IPS-18c (cell line): ENCODE results near the gene UGT1A4.

Source experiments
- H3K4me3 ChIP-seq: 2 replicates; pipeline ENCODE4 v1.7.0; 2013; ENCODE audit warnings: low read depth, mild to moderate bottlenecking, low read length, moderate library complexity; ENCODE audit not compliant: insufficient read depth
- H3K9me3 ChIP-seq: one replicate; pipeline ENCODE4 v1.6.1; 2013; ENCODE audit warnings: mild to moderate bottlenecking, low read length, moderate library complexity; ENCODE audit not compliant: control insufficient read depth, insufficient read depth

UGT1A4 gene

GRCh38 chr2:233761040-233761769, 42.7 kb downstream of the UGT1A4 start:
- Histone ChIP-seq H3K9me3 (no peaks in the 10 kb centered on the region), H3K4me3 (no peak overlapping the region)

GRCh38 chr2:233764264-233764663, 45.7 kb downstream of the UGT1A4 start:
- Histone ChIP-seq H3K4me3 (no peak overlapping the region), H3K9me3 (no peaks in the 10 kb centered on the region)

- Histone ChIP-seq H3K9me3 (no peaks in the 10 kb centered on the region), H3K4me3 (no peak overlapping the region)
Measured at GRCh38 chr2:233764761-233765160, 46.2 kb downstream of the UGT1A4 start.

GRCh38 chr2:233766416-233766815, 47.9 kb downstream of the UGT1A4 start:
- Histone ChIP-seq H3K9me3 (no peaks in the 10 kb centered on the region), H3K4me3 (no peak overlapping the region)

- no peak overlapping the region for H3K4me3 ChIP-seq
- no peaks in the 10 kb centered on the region for H3K9me3 ChIP-seq
Measured at GRCh38 chr2:233768076-233768475, 49.5 kb downstream of the UGT1A4 start.

GRCh38 chr2:233769260-233769659, 50.7 kb downstream of the UGT1A4 start:
- Histone ChIP-seq H3K4me3 (no peak overlapping the region), H3K9me3 (no peaks in the 10 kb centered on the region)

GRCh38 chr2:233772153-233772552, 53.6 kb downstream of the UGT1A4 start:
- Histone ChIP-seq H3K4me3 (no peak overlapping the region), H3K9me3 (no peaks in the 10 kb centered on the region)

GRCh38 chr2:233772583-233772982, 54.0 kb downstream of the UGT1A4 start:
- Histone ChIP-seq H3K4me3 (no peak overlapping the region), H3K9me3 (no peaks in the 10 kb centered on the region)

- Histone ChIP-seq H3K9me3 (no peaks in the 10 kb centered on the region), H3K4me3 (no peak overlapping the region)
Measured at GRCh38 chr2:233773854-233774253, 55.3 kb downstream of the UGT1A4 start.

- no peak overlapping the region for H3K4me3 ChIP-seq
- no peaks in the 10 kb centered on the region for H3K9me3 ChIP-seq
Measured at GRCh38 chr2:233775414-233775813, 56.9 kb downstream of the UGT1A4 start.

- H3K4me3 ChIP-seq = no peak within 1 kb of the TSS
- H3K9me3 ChIP-seq = no peaks in the 10 kb centered on the region
Measured at GRCh38 chr2:233778030-233778429, 59.5 kb downstream of the UGT1A4 start, which contains the start of gene MROH2A. Gene MROH2A (plus strand): TSS chr2:233778330. CDS start chr2:233779359, 1,029 bp downstream.

- Histone ChIP-seq H3K9me3 (no peaks in the 10 kb centered on the region), H3K4me3 (no peak overlapping the region)
Measured at GRCh38 chr2:233779722-233780121, 61.2 kb downstream of the UGT1A4 start.

GRCh38 chr2:233780771-233781170, 62.2 kb downstream of the UGT1A4 start:
- H3K9me3 ChIP-seq = peaks cover 3% of the 10 kb centered on the region
- no peak overlapping the region for H3K4me3 ChIP-seq

GRCh38 chr2:233789554-233789953, 71.0 kb downstream of the UGT1A4 start:
- Histone ChIP-seq H3K9me3 (peaks cover 5% of the 10 kb centered on the region), H3K4me3 (no peak overlapping the region)

GRCh38 chr2:233791151-233791882, 72.8 kb downstream of the UGT1A4 start:
- H3K4me3 ChIP-seq = no peak overlapping the region
- peaks cover 2% of the 10 kb centered on the region for H3K9me3 ChIP-seq

GRCh38 chr2:233791883-233792329, 73.4 kb downstream of the UGT1A4 start:
- peaks cover 2% of the 10 kb centered on the region for H3K9me3 ChIP-seq

GRCh38 chr2:233792720-233793119, 74.2 kb downstream of the UGT1A4 start:
- H3K9me3 ChIP-seq = peaks cover 2% of the 10 kb centered on the region
- no peak overlapping the region for H3K4me3 ChIP-seq

More at GRCh38 chr2:233791883-233792329, 73.4 kb downstream of the UGT1A4 start:
- no peak overlapping the region for H3K4me3 ChIP-seq

- no peak overlapping the region for H3K4me3 ChIP-seq
- H3K9me3 ChIP-seq = peaks cover 2% of the 10 kb centered on the region
Measured at GRCh38 chr2:233793465-233794127, 75.1 kb downstream of the UGT1A4 start.
